Esophagus squamous epithelium (tissue), 5 donors: ENCODE results near the gene MTRR. TPM values are rescaled to one million over a fixed set of nuclear protein-coding genes. Genes with fewer than 3 reads are reported as not detected.

ENCODE experiments used
- DNase-seq: peaks from one replicate; lab custom pipeline; 2025; lab: John Stamatoyannopoulos, UW
- H3K27ac ChIP-seq, 4 donors: fragments of 200-600 bp; sonication (generic); one replicate each; pipeline ENCODE4 v1.5.1; 2016 to 2019; ENCODE audit warnings: mild to moderate bottlenecking in 1 of 4
- H3K27me3 ChIP-seq, 4 donors: fragments of 200-600 bp; sonication (generic); 1 replicate in 3 of 4; 2 replicates in 1 of 4; pipeline versions ENCODE4 v1.5.1 to v1.6.0; 2017 to 2021; ENCODE audit warnings: antibody characterized with exemption in 1 of 4
- H3K36me3 ChIP-seq, 3 donors: fragments of 200-600 bp; sonication (generic); one replicate each; pipeline ENCODE4 v1.5.1; 2016 to 2019
- H3K4me1 ChIP-seq, 3 donors: fragments of 200-600 bp; sonication (generic); one replicate each; pipeline ENCODE4 v1.5.1; 2017 to 2019
- H3K4me3 ChIP-seq, 4 donors: fragments of 200-600 bp; sonication (generic); 1 replicate in 3 of 4; 2 replicates in 1 of 4; pipeline ENCODE4 v1.5.1; 2016 to 2019; ENCODE audit warnings: mild to moderate bottlenecking in 2 of 4, moderate library complexity in 1 of 4
- H3K9me3 ChIP-seq, 3 donors: fragments of 200-600 bp; sonication (generic); one replicate each; pipeline ENCODE4 v1.5.1; 2016 to 2019
- CTCF ChIP-seq, 6 experiments: fragments of 450-650 bp in 4 of 6; fragments of 200-600 bp in 2 of 6; sonication (generic) in 2 of 6; IDR thresholded peaks; one replicate each; pipeline ENCODE4 v1.5.1; 2016 to 2019; ENCODE audit warnings: antibody characterized with exemption in 6 of 6, mild to moderate bottlenecking in 4 of 6, moderate library complexity in 4 of 6
- POLR2A ChIP-seq, 4 donors: fragments of 450-650 bp; IDR thresholded peaks; one replicate each; pipeline ENCODE4 v1.6.1; 2017; ENCODE audit warnings: antibody characterized with exemption in 4 of 4, mild to moderate bottlenecking in 4 of 4, moderate library complexity in 3 of 4
- WGBS, 2 donors: methylation state at CpG; one replicate each; pipeline ENCODE4 v1.1.5; 2018; 5-methylcytosine and 5-hydroxymethylcytosine counted together
- intact Hi-C: fragments of 100-400 bp; cut with DNase I; formaldehyde crosslinking; loops from one replicate; pipeline ENCODE4 v1.15.0; 2022
- total RNA-seq, 4 donors: library from RNA; depleted of rRNA; stranded (reverse); fragments of >200 nt; gene quantifications; one replicate each; pipeline ENCODE4 v1.1.0, GENCODE V29; 2016
- donor health status: DM: yes; HTN: yes; CAD: no.

MTRR gene
- total RNA-seq, 4 donors from 2014 or later: 12.7 to 33.2 (median 21.0) TPM

- Histone ChIP-seq H3K36me3 (peaks cover 0 to 50% (median 3%) of the 10 kb centered on the region in 3 donors), H3K9me3 (no peaks in the 10 kb centered on the region), H3K27ac (no peak overlapping the region), H3K4me3 (no peak overlapping the region), H3K4me1 (peaks cover 6 to 31% (median 8%) of the 10 kb centered on the region in 3 donors), H3K27me3 (no peaks in the 10 kb centered on the region)
- 90 to 93% methylated on average over 2 of the region's 2 CpGs for WGBS, 2 donors
- TF ChIP-seq CTCF (IDR thresholded peaks at IDR 0.05) (no peak), POLR2A (IDR thresholded peaks at IDR 0.05) (no peak)
- DNase-seq: no peak
- intact Hi-C loops: no loop called here
Observed at GRCh38 chr5:7866196-7866595, 2.8 kb upstream of the MTRR start.

GRCh38 chr5:7867260-7867659 is 1.7 kb upstream of the MTRR start:
- no peak for DNase-seq
- no peak overlapping the region for H3K4me3 ChIP-seq
- TF ChIP-seq CTCF (IDR thresholded peaks at IDR 0.05) (no peak), POLR2A (IDR thresholded peaks at IDR 0.05) (no peak)
- H3K36me3 ChIP-seq: peaks cover 0 to 45% (median 0%) of the 10 kb centered on the region in 3 donors
- H3K4me1 ChIP-seq: peaks cover 6 to 37% (median 8%) of the 10 kb centered on the region in 3 donors
- no peaks in the 10 kb centered on the region for H3K27me3 ChIP-seq
- intact Hi-C loops: no loop called here
- no peaks in the 10 kb centered on the region for H3K9me3 ChIP-seq
- H3K27ac ChIP-seq: no peak overlapping the region
- 66 to 76% methylated on average over 3 of the region's 3 CpGs for WGBS, 2 donors

- Histone ChIP-seq H3K4me1 (peaks cover 6 to 45% (median 8%) of the 10 kb centered on the region in 3 donors), H3K27ac (peak overlapping the region; percentile 87 to 92 (median 91)), H3K4me3 (peak overlapping the region; percentile 95 to 100 (median 98)), H3K36me3 (peaks cover 0 to 43% (median 0%) of the 10 kb centered on the region in 3 donors), H3K9me3 (no peaks in the 10 kb centered on the region), H3K27me3 (no peaks in the 10 kb centered on the region)
- DNase-seq: no peak
- WGBS, 2 donors: 0% methylated on average over 7 to 8 of the region's 8 CpGs
- intact Hi-C loops: no loop called here
- TF ChIP-seq CTCF (IDR thresholded peaks at IDR 0.05) (no peak), POLR2A (IDR thresholded peaks at IDR 0.05) (no peak)
Observed at GRCh38 chr5:7868427-7868772, 548 bp upstream of the MTRR start.

GRCh38 chr5:7869474-7870136 is 657 bp downstream of the MTRR start:
- no peaks in the 10 kb centered on the region for H3K27me3 ChIP-seq
- TF ChIP-seq POLR2A (IDR thresholded peaks at IDR 0.05) (no peak), CTCF (IDR thresholded peaks at IDR 0.05) (no peak)
- peak overlapping the region; percentile 95 to 100 (median 98) for H3K4me3 ChIP-seq
- intact Hi-C loops: no loop called here
- H3K9me3 ChIP-seq: no peaks in the 10 kb centered on the region
- WGBS, 2 donors: 2% methylated on average over 12 of the region's 41 CpGs
- H3K36me3 ChIP-seq: peaks cover 0 to 36% (median 0%) of the 10 kb centered on the region in 3 donors
- peaks cover 6 to 45% (median 8%) of the 10 kb centered on the region in 3 donors for H3K4me1 ChIP-seq
- H3K27ac ChIP-seq: peak overlapping the region; percentile 87 to 92 (median 91)
- no peak for DNase-seq

- Histone ChIP-seq H3K27ac (no peak overlapping the region), H3K4me1 (peaks cover 6 to 45% (median 8%) of the 10 kb centered on the region in 3 donors), H3K36me3 (peaks cover 0 to 38% (median 0%) of the 10 kb centered on the region in 3 donors), H3K27me3 (no peaks in the 10 kb centered on the region), H3K9me3 (no peaks in the 10 kb centered on the region), H3K4me3 (no peak overlapping the region)
- DNase-seq: no peak
- TF ChIP-seq POLR2A (IDR thresholded peaks at IDR 0.05): no peak
- intact Hi-C loops: no loop called here
- WGBS, 2 donors: 83% methylated on average over 2 of the region's 2 CpGs; no CpG with 5 or more reads in 1 of the 2 donors
Observed at GRCh38 chr5:7871653-7872052, 2.7 kb downstream of the MTRR start.
